NCI-H1694 (cell line): Measurements from ENCODE around the gene ARCN1.

Experiments used
- DNase-seq: peaks from one replicate; lab custom pipeline; 2025; lab: John Stamatoyannopoulos, UW

The ARCN1 gene

DNA sequence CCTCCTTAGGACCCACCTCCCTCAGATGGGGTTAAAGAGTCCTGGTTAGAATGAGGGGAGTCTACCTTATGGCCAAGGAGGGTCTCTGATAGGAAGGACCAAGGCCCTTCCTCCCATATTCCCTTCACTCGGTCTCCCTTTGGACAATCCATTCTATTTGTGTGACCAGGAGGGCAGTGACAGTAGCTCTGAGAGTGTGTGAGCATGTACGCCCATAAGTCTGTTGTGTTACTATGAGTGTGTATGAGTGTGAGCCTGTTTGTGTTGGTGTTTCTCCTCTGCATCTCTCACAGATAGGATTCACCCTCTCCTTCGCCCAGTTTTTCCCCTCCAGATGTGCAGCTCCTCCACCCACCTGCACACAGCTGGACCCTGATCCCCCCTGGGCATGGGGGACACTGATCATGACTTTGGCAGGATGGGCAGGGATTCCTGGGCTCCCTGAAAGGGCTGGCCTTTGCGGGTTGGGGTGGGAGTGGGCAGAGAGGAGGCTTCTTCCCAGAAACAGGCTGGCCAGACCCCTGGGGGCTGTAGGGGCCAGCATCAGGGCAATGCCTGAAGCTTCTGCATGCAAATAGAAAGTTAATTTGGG lies 49.7 kb downstream of the ARCN1 start:
- no peak for DNase-seq

DNA sequence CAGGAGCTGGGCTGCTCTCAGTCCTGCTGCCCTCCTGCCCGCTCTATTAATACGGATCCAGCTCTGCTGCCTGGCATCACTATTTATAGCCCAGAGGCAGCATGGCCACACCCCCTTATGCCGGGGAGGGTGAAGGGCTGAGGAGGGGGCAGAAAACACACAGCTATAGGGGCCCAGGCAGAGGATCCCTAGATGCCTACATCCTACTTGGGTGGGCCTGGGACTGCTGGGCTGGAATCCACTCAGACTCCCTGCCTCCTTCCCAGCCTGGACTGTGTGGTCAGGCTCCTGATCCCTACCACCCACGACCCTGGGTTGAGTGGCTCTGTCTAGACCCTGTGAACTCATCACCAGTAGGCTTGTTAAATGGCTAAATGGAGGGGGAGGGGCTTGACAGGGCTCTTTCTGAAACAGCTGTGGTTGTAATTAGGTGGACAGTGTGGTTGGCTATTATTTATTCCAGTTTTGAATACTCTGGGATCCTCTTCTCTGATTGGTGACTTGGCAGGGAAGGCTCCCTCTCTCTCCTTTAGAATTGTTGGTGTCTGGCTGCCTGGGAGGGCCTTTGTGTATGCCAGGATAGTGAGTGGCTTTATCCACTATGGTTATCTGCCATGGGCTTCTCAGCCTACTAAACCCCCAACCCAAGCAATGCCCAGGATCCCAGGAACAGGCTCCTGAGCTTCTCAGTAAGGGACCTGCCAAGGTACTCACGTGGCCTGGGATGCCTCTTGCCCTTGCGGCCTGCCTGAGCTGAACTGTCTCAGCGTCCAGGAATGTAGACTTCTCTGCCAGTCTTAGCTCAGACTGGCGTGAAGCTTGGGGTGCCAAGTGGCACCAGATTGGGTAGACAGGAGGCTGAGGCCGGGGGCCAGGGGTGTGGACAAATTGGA lies 50.4 kb downstream of the ARCN1 start:
- no peak for DNase-seq

DNA sequence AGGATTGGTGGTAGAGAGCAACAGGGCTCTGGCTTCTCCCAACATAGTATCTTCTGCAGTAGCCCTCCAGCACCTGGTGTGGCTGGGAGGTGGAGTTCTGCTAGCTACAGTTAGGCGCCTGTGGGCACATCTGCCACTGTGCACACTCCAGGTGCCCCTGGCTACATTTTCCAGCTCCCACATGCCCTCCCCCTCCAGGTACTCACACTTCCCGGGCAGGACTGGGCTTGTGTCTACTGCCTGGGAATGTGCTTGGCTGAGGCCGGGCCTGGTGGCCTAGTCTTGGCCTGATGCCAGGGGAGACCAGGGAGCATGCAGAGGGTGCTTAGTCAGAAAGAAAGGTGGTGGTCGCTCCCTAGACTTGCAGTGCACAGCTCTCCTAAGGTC lies 51.1 kb downstream of the ARCN1 start:
- no peak for DNase-seq

DNA sequence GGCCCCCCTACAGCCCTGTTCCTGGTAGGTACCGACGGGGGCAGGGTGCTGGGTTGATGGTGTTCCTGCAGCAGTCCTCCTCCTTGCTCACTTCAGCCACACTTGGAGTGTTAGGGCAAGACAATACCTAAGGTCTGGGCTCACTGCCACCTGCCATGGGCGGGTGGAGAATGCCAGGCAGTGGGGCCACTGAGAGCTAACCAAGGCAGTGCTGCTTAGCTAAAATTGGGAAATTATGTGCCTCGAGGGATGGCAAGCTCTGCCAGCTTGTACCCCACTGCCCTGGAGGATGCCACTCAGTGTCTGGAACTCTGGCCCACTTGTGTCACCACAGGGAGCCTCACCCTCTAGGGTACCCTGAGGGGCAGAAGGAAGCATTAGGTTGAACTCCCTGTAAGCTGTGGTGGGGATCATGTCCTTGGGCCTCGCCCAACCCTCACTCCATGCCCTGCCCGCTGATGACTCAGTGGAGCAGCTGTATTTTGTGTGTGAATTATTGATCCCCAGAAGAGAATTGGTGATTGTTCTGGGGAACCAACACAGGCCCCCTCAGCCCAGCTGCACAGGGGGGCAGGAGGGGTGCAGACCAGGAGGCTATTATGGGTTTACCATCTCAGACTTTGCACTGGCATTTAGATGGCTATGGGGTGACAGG lies 53.0 kb downstream of the ARCN1 start:
- DNase-seq: no peak

DNA sequence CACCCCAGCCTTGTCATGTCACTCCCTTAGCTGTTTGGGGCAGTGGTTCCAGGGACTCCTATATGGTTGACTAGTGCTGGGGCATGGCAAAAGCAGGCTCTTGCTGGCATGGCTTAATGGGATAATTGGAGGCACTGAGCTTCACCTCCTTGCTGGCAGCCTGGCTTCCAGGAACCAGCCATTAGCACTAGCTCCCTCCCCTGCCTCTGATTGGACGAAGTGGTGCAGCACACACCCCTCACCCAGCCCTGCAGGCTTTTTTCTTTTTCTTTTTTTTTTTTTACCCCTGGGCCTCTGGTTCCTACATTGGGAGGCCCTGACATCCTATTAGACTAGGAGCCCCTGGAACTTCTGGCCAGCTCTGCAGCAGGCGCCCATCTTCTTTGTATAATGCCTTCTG lies 53.8 kb downstream of the ARCN1 start:
- no peak for DNase-seq

DNA sequence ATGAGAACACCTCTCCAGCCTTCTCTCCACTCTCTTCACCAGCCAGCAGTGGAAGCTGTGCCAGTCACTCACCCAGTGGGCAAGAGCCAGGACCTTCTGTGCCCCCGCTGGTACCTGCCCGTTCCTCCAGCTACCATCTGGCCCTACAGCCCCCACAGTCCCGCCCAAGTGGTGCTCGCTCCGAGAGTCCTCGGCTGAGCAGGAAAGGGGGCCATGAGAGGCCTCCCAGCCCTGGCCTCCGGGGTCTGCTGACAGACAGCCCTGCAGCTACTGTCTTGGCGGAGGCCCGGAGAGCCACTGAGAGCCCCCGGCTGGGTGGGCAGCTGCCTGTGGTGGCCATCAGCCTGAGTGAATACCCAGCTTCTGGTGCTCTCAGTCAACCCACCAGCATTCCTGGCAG lies 55.4 kb downstream of the ARCN1 start:
- DNase-seq: no peak

DNA sequence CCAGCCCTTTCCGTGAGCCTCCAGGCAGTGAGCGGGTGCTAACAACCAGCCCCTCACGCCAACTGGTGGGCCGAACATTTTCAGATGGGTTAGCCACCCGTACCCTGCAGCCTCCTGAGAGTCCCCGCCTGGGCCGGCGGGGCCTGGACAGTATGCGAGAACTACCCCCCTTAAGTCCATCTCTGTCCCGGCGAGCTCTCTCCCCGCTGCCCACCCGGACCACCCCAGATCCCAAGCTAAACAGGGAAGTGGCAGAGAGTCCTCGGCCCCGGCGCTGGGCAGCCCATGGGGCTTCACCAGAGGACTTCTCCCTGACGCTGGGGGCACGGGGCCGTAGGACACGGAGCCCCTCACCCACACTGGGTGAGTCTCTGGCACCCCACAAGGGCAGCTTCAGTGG lies 55.8 kb downstream of the ARCN1 start:
- DNase-seq: no peak

DNA sequence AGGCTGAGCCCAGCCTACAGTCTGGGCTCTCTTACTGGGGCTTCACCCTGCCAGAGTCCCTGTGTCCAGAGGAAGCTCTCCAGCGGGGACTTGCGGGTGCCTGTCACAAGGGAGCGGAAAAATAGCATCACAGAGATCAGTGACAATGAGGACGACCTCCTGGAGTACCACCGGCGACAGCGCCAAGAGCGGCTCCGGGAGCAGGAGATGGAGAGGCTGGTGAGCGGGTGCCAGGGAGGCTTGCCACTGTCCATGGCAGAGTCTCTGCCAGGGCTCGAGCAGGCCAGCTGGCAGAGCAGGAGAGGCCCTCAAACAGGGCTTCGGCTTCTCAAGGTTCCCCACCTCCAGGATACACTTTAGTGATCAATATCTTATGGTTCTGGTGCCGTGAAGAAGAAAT lies 56.2 kb downstream of the ARCN1 start:
- no peak for DNase-seq

DNA sequence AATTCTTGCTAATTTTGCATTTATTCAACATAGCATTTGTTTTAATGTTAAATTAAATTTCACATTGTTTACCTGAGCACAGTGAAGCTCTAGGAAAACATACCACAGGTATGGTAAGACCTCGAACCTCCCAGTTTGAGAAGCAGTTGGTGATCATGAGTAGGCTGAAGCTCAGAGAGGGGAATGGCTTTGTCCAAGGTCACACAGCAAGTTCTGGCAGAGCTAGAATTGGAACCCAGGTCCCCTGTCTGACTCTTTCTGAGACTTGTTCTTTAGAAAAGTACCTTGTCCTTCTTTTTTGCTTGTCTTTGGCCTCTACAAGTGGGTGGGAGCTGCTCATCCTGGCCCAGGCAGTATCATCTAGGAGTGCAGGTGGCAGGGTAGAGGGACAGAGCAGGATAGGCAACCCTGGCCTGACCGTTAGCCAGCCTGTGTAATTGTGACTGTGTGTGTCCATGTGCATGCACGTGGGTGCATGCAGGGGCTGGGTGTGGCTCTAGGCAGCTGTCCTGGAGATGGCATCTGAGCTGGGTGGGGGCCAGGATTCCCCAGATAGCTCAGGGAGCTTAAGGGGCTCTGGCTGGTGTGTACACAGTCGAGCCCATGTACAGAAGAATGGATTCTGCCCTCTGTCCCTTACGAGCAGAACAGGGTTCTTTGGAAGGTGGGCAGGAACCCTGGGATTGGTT lies 56.8 kb downstream of the ARCN1 start:
- no peak for DNase-seq

DNA sequence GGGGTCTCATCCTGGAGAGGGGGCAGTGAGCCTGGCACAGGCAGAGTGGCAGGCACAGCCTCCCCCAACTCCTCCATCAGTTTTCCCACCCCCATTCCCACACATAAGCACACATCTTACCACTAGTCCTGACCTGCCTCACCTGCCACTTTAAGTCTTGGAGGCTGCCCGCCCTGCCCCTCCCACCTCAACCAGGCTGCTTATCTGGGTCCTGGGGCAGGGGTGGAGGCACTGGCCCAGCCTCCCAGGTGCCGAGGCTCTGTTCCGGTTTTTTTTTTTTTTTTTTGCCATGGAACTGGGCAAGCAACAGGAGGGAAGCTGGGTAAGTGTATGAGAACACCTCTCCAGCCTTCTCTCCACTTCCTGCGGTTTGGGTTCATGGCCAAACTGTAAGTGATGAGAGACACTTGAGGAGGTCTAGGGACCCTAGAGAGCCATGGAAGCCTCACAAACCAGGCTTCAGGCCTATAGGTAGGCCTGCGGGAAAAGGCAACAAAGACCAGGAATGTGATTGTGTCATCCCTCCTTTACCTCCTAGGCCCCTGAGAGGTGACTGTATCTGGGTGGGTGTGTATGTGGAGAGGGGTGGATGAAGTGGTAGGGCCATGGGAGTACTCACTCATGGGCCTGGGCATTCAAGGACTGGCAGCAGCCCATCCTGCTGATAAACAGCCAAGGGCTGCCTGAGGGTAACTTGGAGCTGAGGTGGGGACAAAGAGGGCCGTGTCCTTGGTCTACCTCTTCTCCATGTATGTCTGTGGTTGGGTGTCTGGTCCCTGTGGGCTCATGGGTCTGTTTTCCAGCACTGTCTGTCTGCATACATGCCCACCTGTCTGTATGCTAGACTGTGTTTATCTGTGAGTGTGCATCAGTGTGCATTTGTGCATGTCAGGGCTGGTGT lies 57.8 kb downstream of the ARCN1 start:
- DNase-seq: no peak

DNA sequence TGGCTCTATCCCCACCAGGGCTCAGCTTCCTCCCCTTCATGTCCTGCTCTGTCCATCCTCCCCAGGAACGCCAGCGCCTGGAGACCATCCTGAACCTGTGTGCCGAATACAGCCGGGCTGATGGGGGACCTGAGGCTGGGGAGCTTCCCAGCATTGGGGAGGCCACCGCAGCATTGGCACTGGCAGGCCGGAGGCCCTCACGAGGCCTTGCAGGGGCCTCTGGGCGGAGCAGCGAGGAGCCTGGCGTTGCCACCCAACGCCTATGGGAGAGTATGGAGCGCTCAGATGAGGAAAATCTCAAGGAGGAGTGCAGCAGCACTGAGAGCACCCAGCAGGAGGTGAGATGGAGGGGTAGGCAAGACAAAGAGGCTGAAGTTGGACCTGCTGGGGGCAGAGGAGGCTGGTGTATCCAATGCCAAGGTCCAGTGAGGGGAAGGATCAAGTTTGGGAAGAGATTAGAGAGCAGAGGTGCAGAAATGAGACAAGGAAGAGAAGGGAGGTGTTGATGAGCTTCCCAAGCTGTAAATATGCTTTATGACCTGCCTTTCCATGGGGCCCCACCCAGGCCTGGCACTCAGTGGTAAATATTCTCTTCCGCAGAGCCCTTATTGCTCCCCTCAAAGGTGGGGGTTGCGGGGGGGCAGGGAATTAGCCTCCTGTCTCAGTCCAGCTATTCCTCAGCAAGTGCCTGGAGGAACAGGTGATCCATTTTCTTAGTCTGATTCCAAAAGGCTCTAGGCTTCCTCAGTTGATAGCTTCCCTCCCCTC lies 59.1 kb downstream of the ARCN1 start:
- no peak for DNase-seq

DNA sequence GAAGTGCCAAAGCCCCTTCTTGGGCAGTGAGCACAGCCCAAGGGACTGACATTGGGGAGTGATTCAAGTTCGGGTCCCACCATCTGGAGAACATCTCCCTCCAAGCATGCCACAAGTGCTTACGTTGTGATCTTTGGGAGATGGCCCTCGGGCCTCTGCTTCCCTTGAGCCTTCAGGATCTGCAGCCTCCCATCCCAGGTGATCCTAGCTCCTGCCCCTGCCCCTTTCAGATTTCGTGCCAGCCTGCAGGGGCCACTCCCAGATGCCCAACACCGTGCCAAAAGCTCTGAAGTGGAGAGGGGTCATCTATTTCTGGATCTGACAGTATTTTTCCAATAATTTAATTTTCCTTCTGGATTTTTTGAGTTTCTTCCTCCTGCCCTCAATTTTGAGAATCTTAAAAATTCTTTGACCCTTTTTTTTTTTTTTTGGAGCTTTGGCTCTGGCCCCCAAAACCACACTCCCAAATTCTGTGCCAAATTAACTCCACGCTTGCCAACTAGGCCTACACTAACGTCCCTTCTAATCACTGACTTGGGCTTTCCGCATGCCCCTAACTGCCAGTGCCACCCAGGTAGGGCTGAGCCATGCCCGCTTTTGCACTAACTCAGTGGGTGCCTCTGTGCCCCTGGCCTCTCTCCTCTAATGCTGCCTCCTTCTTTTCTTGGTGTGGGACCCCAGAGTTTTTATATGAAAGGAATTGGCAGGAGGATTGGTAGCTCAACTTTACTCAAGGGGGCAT lies 60.5 kb downstream of the ARCN1 start:
- no peak for DNase-seq

DNA sequence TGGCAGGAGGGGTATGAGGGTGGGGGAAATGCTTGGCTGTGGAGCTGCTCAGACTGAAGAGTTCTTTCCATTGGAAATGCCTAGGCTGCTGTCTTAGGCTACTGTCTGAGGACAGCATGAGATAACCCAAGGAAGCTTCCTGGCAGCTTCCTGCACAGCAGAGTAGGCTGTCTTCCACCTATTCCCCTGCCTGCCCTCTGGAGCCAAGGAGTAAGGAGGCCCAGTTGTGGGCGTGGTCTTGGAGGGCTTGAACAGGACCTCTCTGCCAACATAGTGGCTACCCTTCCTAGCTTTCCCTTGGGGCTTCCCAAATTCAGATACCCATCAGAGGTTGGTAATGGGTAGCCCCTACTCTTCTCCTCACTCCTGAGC lies 61.1 kb downstream of the ARCN1 start:
- no peak for DNase-seq

DNA sequence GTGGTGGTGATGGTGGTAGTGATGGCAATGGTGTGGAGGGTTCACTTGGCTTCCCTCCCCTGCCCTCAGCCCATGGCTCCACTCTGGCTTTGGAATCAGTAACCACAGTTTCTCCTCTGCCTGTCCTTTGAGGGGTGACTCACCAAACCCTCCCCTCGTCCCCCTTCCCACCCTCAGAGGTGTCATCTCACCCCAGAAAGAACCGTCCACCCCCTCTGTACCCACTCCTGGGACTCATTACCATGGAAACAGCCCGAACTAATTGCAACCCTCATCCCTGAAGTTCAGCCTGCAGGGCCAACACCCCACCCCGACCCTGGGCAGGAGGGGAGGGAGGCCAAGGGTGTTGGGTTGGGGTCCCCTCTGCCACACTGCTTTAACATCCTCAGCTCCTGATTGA lies 61.8 kb downstream of the ARCN1 start:
- no peak for DNase-seq

DNA sequence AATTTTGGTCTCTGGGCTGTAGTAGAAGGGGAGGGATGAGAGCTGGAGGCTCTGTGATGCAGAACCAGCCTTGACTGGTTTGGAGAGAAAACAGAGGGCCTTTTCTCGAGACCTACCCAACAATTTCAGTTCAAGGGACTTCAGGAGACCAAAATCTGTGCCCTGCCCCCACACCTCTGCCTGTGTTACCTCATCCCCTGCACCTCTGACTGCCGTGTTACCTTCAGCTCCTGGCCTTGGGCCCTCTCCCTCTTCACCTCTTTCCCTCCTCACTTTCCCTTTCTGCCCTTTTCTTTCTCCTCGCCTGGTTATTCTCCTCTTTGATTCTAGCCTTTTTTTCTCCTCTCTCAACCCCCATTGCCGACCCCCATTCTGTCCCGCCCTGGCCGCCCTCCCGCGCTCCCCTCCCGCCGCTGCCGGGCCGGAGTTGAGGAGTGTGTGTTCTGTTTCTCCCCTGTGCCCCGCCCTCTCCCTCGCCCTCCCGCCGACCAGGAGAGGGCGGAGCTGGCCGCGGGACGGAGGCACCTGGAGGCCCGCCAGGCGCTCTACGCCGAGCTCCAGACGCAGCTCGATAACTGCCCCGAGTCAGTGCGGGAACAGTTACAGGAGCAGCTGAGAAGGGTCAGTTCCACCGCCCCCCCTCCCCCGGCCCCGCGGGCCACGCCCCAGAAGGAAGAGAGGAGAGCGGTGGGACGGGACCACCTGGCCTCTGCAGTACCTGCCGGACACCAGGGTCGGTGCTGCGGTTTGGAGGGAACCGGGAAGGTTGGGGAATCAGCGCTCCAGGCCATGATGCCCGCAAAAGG lies 62.4 kb downstream of the ARCN1 start:
- DNase-seq: no peak

DNA sequence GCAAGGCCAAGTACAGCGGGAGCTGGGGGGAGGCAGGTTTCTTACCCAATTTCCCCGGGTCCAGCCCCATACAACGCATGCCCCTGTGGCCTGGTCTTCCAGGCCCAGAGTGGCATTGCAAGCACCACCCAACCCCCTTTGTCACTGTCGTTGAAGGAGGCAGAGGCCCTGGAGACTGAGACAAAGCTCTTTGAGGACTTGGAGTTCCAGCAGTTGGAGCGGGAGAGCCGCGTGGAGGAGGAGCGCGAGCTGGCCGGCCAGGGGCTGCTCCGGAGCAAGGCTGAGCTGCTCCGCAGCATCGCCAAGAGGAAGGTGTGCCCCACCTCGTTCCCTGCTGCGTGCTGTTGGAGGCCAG lies 63.0 kb downstream of the ARCN1 start:
- DNase-seq: no peak

DNA sequence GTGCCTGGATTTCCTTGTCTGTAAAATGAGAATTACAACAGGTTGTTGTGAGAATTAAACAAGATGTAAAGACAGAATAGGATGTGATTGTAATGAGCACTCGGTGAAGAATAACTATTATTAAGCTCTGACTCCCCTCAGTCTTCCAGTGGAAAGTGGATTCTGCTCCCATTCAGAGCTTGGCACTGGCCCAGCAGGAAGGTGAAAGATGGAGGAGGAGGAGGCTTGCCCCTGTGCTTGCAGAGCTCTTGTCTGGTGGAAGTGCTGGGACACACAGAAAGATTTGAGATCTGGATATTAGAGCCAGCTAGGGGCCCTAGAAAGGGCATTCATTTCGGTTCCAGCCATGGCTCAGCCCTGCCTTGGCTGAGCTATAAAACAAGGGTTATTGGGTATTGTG lies 63.4 kb downstream of the ARCN1 start:
- no peak for DNase-seq

DNA sequence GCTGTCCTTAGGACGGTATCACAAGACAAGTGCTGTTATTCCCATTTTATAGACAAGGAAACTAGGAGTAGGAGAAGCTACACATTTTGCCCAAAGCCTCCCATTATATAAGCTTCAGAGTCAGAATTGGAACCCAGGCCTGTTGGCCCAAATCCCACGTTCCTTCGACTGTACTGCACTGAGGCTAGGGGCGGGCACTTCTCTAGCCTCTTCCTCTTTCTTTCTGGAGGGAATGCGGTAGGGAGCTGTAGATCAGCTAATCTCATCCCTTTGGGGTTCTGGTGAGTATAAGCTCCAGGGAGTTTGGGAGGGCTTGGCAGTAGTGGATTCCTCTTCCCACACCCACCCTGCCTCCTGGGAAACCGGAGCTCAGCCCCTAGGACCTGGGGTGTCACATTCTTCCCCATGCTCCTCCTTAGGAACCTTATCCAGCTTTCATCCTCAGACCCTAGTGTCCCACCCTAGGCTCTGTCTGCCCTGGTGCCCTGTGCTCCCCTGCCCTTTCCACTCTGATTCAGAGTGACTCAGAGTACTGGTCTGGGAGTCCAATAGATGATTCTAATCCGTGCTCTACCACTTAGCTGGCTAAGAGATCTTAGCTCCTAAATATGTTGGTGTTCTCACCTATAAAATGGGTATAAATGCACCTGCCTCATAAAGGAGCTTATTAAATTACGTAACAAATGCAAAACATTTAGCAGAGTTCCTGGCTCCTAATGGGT lies 64.5 kb downstream of the ARCN1 start:
- DNase-seq: no peak

DNA sequence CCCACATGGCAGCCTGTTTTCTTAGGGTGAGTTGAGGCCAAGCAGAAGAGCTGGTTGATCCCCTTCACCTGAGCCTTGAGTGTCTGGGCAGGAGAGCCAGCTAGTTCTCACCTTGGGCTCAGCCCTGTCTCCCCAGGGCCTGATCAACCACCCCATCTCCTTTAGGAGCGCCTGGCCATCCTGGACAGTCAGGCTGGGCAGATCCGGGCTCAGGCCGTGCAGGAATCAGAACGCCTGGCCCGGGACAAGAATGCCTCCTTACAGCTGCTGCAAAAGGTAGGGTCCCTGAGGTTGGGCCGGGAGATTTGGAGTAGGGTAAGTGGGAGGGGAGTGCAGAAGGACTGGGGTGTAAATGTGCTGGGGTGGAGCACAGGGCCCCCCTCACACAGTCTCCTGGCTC lies 66.5 kb downstream of the ARCN1 start:
- DNase-seq: no peak
